Body of pancreas (tissue), 4 donors: ENCODE measurements around the gene TNFRSF9.

Experiments
- CTCF ChIP-seq, 7 experiments: fragments of 450-650 bp in 4 of 7; fragments of 200-600 bp in 3 of 7; sonication (generic) in 3 of 7; IDR thresholded peaks; one replicate each; pipeline ENCODE4 v1.5.1; 2016 to 2019; ENCODE audit warnings: antibody characterized with exemption in 7 of 7
- POLR2A ChIP-seq, 3 donors: fragments of 450-650 bp; IDR thresholded peaks; one replicate each; pipeline ENCODE4 v1.6.1; 2016; ENCODE audit warnings: antibody characterized with exemption in 3 of 3, mild to moderate bottlenecking in 2 of 3

GRCh38 chr1:7984811-7985210, 44.2 kb upstream of the TNFRSF9 start:
- TF ChIP-seq POLR2A (IDR thresholded peaks at IDR 0.05) (no peak), CTCF (IDR thresholded peaks at IDR 0.05) (no peak)
